Fibroblast of villous mesenchyme (primary cell): ENCODE results near the gene TNIP3. TPM values are rescaled to one million over a fixed set of nuclear protein-coding genes. Genes with fewer than 3 reads are reported as not detected.
"Not testable (repeated sequence)": the region's sequence is repeated elsewhere in the genome, so short reads cannot be mapped to it uniquely, and the experiment has no call there.

Source experiments
- DNase-seq: peaks from one replicate; pipeline ENCODE4 v3.0.0-alpha.2; 2010; ENCODE audit warnings: low read depth
- H3K4me3 ChIP-seq: 2 replicates; pipeline ENCODE4 v1.5.1; 2011; ENCODE audit warnings: low read depth, mild to moderate bottlenecking, low read length
- CTCF ChIP-seq: IDR thresholded peaks from 2 replicates; pipeline ENCODE4 v1.5.1; 2012; ENCODE audit warnings: low read depth, mild to moderate bottlenecking, low read length; ENCODE audit not compliant: insufficient read depth
- total RNA-seq: library from RNA; depleted of rRNA; stranded (reverse); fragments of >200 nt; gene quantifications from 2 replicates; pipeline ENCODE4 v1.2.3, GENCODE V29; 2012

Gene TNIP3
- total RNA-seq, 1 donor: 0.43 TPM

DNA sequence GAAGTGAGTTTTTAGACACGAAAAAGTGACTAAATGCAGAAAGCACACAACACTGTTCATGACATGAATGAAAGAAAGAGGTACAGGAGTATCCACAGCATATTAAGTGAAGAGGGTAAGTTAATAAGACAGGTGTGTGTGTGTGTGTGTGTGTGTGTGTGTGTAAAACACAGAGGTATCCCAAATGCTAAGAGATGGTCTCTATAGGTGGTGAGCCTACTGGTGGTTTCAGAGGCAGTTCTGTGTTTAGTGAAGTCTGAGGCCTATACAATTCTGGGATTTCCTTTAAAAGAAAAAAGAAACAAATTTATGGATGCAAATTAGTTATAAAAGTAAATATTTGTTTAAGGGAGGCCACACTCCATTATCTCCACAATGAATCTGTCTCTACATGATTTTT lies 17.4 kb upstream of the TNIP3 start:
- no peak for DNase-seq
- TF ChIP-seq CTCF: no peak
- H3K4me3 ChIP-seq: no peak overlapping the region

DNA sequence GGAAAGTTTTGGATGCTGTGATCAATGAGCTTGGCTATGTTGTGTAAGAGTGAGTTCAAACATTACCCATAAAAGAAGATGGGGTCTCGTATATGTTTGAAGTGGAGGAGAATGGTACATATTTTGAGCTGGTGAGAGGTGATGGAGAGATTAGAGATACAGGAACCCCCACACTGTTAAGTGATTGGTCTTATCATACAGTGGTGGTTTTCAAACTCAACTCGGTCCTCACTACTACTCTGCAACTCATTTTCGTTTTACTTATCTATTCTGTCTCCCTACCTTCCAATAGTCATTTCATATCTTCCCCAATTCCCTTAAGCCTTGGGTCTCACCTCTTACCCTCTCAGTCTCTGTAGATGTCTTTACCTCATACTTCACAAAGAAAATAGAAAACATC lies 16.4 kb upstream of the TNIP3 start:
- H3K4me3 ChIP-seq: no peak overlapping the region
- TF ChIP-seq CTCF: no peak
- DNase-seq: no peak

DNA sequence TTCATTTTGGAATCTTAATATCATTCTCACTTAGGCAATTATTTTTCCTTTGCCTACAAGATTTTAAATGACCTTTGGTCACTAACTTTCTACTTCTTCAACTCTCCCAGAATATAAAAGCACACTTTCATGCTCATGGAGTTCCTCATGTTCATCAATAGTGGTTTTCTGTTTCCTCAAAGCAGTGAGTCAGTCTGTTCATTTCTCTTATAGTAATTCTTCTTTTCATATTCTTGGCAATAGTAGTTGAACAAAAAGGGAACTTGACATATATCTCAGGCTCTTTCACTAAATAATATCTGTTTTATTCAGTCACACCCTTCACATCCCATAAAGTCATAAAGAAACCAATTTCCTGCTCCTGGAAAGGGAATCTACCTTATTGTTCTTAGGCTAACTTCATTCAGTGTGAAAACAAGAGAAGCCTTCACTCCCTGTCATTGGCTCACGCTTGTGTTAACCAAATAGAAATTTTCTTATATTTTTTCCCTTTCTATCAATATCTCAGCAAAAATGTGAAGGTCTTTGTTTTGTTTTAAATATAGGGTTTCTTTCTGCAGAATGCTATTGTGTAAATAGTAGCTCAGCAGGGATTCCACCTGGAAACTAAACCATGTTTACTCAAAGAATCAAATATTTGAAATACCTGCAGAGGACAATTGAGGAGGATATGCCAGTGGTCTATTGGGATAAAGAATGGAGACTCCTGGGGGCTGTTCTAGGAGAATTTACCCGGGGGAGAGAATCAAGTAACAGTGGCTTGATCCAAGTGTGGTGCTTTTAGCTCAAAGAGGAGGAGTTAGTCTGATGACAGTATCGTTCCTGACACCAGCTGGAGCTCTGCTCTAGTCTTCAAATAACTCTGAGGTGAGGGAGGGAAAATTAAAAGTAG lies 13.4 kb upstream of the TNIP3 start:
- H3K4me3 ChIP-seq: no peak overlapping the region
- no peak for TF ChIP-seq CTCF
- DNase-seq: no peak

DNA sequence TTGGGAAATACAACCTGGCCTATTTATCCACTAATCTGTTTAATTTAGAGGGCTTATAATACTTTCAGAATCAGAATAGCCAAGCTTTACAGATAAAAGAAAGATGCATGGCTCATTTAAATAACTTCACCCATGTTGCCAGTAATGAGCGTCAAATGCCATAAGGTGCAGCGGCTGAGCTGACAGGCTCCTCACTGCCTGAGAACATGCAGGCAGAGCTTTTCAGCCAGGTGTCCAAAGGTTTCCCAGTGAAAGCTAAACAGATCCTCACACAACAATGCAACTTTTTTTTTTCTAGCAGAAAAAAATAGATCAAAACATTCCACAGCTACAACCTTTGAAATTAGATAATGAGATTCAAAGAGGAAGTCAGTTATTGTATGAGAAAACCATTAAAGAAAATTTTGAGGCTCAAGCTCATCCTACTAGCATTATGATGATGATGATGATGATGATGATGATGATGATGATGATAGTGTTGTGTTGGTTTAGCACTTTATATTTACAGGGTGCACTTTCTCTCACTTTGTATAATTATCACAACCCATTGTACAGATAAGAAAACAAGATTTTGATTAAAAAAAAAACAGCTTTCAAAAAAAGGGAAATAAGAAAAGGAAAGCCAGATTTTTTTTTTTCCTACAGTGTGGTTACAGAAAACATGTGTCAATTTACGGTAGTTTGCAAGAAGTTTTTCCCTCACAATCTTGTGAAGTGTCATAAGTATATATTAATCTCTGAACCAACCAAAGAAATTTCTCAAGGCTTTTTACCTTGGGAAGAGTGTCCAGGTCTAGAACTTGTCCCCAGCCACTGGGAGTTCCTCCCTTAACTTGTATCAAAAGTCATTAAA lies 12.2 kb upstream of the TNIP3 start:
- TF ChIP-seq CTCF: no peak
- no peak for DNase-seq
- H3K4me3 ChIP-seq: no peak overlapping the region

DNA sequence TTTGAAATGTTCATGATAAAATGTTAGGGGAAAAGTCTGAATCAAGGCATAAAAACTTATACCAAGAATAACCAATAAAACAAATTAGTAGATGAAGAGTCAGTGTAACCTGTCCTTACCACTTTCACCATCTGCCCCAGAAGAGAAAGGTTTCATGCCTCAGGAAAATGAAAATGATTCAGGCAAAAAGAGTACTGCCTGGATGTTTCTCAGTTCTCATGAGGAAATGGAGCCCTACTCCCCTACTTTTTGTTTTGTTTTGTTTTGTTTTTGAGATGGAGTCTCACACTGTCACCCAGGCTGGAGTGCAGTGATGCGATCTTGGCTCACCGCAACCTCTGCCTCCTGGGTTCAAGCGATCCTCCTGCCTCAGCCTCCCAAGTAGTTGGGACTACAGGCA lies 7.4 kb upstream of the TNIP3 start:
- DNase-seq, H3K4me3 ChIP-seq: not testable (repeated sequence)

GRCh38 chr4:121168446-121169281 lies 4.5 kb upstream of the TNIP3 start:
- H3K4me3 ChIP-seq: no peak overlapping the region
- no peak for DNase-seq
- no peak for TF ChIP-seq CTCF
